Measurements from ENCODE around the gene KCNG1. TPM values are rescaled to one million over a fixed set of nuclear protein-coding genes. Genes with fewer than 3 reads are reported as not detected.

Gene KCNG1
- total RNA-seq, 1 donor from 2014 or later, result 0.30 TPM

- intact Hi-C loops (cut with micrococcal nuclease), result no loop called here
- Histone ChIP-seq H3K27me3 (ENCODE audit: low read depth) (peaks cover 79% of the 10 kb centered on the region), H3K36me3 (no peaks in the 10 kb centered on the region), H3K9me3 (replicated peaks) (peaks cover 10% of the 10 kb centered on the region), H3K27ac (replicated peaks) (no peak overlapping the region), H3K4me3 (no peak overlapping the region), H3K4me1 (no peaks in the 10 kb centered on the region)
- no peak for DNase-seq
- TF ChIP-seq, protein P1, sequence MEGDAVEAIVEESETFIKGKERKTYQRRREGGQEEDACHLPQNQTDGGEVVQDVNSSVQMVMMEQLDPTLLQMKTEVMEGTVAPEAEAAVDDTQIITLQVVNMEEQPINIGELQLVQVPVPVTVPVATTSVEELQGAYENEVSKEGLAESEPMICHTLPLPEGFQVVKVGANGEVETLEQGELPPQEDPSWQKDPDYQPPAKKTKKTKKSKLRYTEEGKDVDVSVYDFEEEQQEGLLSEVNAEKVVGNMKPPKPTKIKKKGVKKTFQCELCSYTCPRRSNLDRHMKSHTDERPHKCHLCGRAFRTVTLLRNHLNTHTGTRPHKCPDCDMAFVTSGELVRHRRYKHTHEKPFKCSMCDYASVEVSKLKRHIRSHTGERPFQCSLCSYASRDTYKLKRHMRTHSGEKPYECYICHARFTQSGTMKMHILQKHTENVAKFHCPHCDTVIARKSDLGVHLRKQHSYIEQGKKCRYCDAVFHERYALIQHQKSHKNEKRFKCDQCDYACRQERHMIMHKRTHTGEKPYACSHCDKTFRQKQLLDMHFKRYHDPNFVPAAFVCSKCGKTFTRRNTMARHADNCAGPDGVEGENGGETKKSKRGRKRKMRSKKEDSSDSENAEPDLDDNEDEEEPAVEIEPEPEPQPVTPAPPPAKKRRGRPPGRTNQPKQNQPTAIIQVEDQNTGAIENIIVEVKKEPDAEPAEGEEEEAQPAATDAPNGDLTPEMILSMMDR (IDR thresholded peaks at IDR 0.05; ENCODE audit: borderline replicate concordance), result no peak
These were observed 20.9 kb upstream of the KCNG1 start for GRCh38 chr20:51043811-51044210.

DNA sequence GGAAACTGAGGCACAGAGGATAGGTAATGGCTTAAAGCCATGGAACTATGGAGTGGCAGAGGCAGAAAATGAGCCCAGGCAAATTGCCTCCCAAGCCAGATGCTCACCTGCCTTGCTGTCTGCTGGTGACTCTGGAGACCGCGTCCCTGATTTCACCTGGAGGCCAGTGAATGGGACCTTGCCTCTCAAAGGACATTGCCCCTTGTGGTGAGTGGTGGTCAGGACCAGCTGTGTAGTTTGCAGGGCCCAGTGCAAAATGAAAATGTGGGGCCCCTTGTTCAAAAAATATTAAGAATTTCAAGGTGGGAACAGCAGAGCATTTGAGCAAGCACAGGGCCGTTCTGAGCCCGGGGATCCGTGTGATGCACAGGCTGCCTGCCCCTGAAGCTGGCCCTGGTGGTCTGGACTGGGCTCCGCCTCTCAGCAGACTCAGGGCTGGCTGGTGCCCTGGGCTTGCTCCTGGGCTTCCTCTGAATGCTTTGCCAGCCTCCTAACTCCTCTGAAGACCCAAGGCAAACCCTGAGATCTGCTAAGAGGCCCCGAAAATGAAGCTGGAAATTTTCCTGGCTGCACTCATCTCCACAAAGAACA is 19.8 kb upstream of the KCNG1 start:
- Histone ChIP-seq H3K27me3 (ENCODE audit: low read depth) (peaks cover 79% of the 10 kb centered on the region), H3K4me1 (no peaks in the 10 kb centered on the region), H3K4me3 (no peak overlapping the region), H3K27ac (replicated peaks) (no peak overlapping the region), H3K9me3 (replicated peaks) (peaks cover 10% of the 10 kb centered on the region), H3K36me3 (no peaks in the 10 kb centered on the region)
- intact Hi-C loops (cut with micrococcal nuclease), result no loop called here
- TF ChIP-seq, protein P1 (IDR thresholded peaks at IDR 0.05; ENCODE audit: borderline replicate concordance), result no peak
- DNase-seq, result no peak

GRCh38 chr20:51042064-51042463 is 19.2 kb upstream of the KCNG1 start:
- no peak overlapping the region for H3K27ac ChIP-seq (replicated peaks)
- peaks cover 10% of the 10 kb centered on the region for H3K9me3 ChIP-seq (replicated peaks)
- intact Hi-C loops (cut with micrococcal nuclease), result no loop called here
- TF ChIP-seq, protein P1 (IDR thresholded peaks at IDR 0.05; ENCODE audit: borderline replicate concordance), result no peak
- H3K36me3 ChIP-seq, result no peaks in the 10 kb centered on the region
- H3K4me1 ChIP-seq, result no peaks in the 10 kb centered on the region
- H3K4me3 ChIP-seq, result no peak overlapping the region
- DNase-seq, result no peak
- H3K27me3 ChIP-seq (ENCODE audit: low read depth), result peaks cover 84% of the 10 kb centered on the region

DNA sequence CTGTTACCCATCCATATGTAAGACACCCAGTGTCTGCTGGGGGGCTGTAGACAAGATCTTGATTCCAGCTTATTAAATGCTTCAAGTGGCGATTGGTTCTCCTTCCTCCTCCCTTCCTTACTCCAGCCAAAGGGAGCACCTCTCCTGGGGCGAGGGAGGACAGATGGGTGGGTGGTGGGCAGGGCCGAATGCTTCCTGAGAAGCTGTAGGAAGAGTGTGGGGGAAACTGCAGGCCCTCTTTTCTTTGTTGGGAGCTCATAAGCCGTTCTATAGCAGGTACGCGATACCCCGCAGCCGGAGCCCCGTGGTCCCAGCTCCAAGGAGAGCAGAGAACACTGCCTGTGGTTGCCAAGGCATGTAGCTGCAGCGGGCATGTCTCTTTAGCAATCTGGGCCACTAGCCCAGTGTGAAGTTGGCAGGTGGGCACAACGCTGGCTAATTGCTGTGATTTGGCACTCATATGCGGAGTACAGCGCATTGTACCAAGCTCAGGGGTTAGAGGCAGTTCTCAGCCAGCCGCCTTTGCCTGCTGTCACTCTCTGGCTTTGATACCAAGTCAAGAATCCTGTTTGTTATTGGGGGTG is 14.7 kb upstream of the KCNG1 start:
- Histone ChIP-seq H3K4me3 (no peak overlapping the region), H3K4me1 (peaks cover 4% of the 10 kb centered on the region), H3K27ac (replicated peaks) (no peak overlapping the region), H3K36me3 (no peaks in the 10 kb centered on the region), H3K9me3 (replicated peaks) (no peaks in the 10 kb centered on the region), H3K27me3 (ENCODE audit: low read depth) (peaks cover 91% of the 10 kb centered on the region)
- TF ChIP-seq, protein P1 (IDR thresholded peaks at IDR 0.05; ENCODE audit: borderline replicate concordance), result no peak
- DNase-seq, result no peak
- intact Hi-C loops (cut with micrococcal nuclease), result no loop called here

GRCh38 chr20:51036827-51037531 is 14.1 kb upstream of the KCNG1 start:
- intact Hi-C loops (cut with micrococcal nuclease), result no loop called here

More at GRCh38 chr20:51036827-51037531, 14.1 kb upstream of the KCNG1 start:
- no peak overlapping the region for H3K27ac ChIP-seq (replicated peaks)
- H3K4me3 ChIP-seq, result no peak overlapping the region
- H3K9me3 ChIP-seq (replicated peaks), result no peaks in the 10 kb centered on the region
- peaks cover 4% of the 10 kb centered on the region for H3K4me1 ChIP-seq
- TF ChIP-seq, protein P1 (IDR thresholded peaks at IDR 0.05; ENCODE audit: borderline replicate concordance), result no peak
- peaks cover 91% of the 10 kb centered on the region for H3K27me3 ChIP-seq (ENCODE audit: low read depth)
- no peak for DNase-seq
- H3K36me3 ChIP-seq, result no peaks in the 10 kb centered on the region
